Upper lobe of left lung (tissue), 6 donors: ENCODE measurements around the gene USP31. TPM values are rescaled to one million over a fixed set of nuclear protein-coding genes. Genes with fewer than 3 reads are reported as not detected.
A peak's percentile ranks its signal among the peaks of the same experiment; 100 is the strongest.
"Not testable (repeated sequence)": the region's sequence is repeated elsewhere in the genome, so short reads cannot be mapped to it uniquely, and the experiment has no call there.

Source experiments
- ATAC-seq, 2 donors: fragments of 200-7000 bp; cut with Tn5 transposase; one replicate each; pipeline ENCODE4 v1.9.1; 2022; ENCODE audit warnings: mild to moderate bottlenecking in 2 of 2, moderate library complexity in 2 of 2; ENCODE audit not compliant: low FRiP score in 2 of 2
- DNase-seq, 2 donors: peaks; one replicate each; pipeline ENCODE4 v3.0.0-alpha.2; 2019 to 2020
- H3K27ac ChIP-seq, 4 donors: fragments of 200-600 bp; sonication (generic); one replicate each; pipeline ENCODE4 v1.5.1; 2016 to 2019
- H3K27me3 ChIP-seq, 4 donors: fragments of 200-600 bp; sonication (generic); one replicate each; pipeline ENCODE4 v1.5.1; 2017 to 2019
- H3K36me3 ChIP-seq, 4 donors: fragments of 200-600 bp; sonication (generic); one replicate each; pipeline ENCODE4 v1.5.1; 2016 to 2019
- H3K4me1 ChIP-seq, 4 donors: fragments of 200-600 bp; sonication (generic); one replicate each; pipeline ENCODE4 v1.5.1; 2018 to 2019
- H3K4me3 ChIP-seq, 4 donors: fragments of 200-600 bp; sonication (generic); one replicate each; pipeline ENCODE4 v1.5.1; 2017 to 2019; ENCODE audit warnings: mild to moderate bottlenecking in 2 of 4, moderate library complexity in 1 of 4
- H3K9me3 ChIP-seq, 4 donors: fragments of 200-600 bp; sonication (generic); one replicate each; pipeline ENCODE4 v1.5.1; 2018 to 2019
- EP300 ChIP-seq, 4 donors: sonication (generic); formaldehyde crosslinking; IDR thresholded peaks; one replicate each; pipeline ENCODE4 v1.5.1; 2017; ENCODE audit warnings: antibody characterized with exemption in 4 of 4, control low read depth in 2 of 4
- POLR2A ChIP-seq, 4 donors: fragments of 450-650 bp; IDR thresholded peaks; one replicate each; pipeline ENCODE4 v1.5.1; 2016 to 2017; ENCODE audit warnings: antibody characterized with exemption in 4 of 4, mild to moderate bottlenecking in 2 of 4
- POLR2AphosphoS5 ChIP-seq, 2 donors: sonication (generic); formaldehyde crosslinking; IDR thresholded peaks; one replicate each; pipeline ENCODE4 v1.5.1; 2017; ENCODE audit warnings: antibody characterized with exemption in 2 of 2
- WGBS, 2 donors: methylation state at CpG; one replicate each; pipeline ENCODE4 v1.1.5; 2017 to 2018; 5-methylcytosine and 5-hydroxymethylcytosine counted together
- total RNA-seq, 6 donors: library from RNA; depleted of rRNA in 4 of 6; stranded (reverse); fragments of >200 nt in 4 of 6; gene quantifications; one replicate each; pipeline versions ENCODE4 v1.1.0 to v1.2.1, GENCODE V29; 2016 to 2021
- TF ChIP-seq, protein P1 (sequence below), 6 experiments: fragments of 450-650 bp in 4 of 6; fragments of 200-600 bp in 2 of 6; sonication (generic) in 2 of 6; IDR thresholded peaks; one replicate each; pipeline ENCODE4 v1.5.1; 2016 to 2019; ENCODE audit warnings: antibody characterized with exemption in 6 of 6
- donor health status: DM: no; HTN: no; CAD: no; lungs with moderate emphysema.
- donor health status: DM: no; HTN: yes; CAD: no; lungs with severe emphysema.

Gene USP31
- total RNA-seq, 6 donors from 2014 or later: 8.8 to 20.2 (median 15.0) TPM

DNA sequence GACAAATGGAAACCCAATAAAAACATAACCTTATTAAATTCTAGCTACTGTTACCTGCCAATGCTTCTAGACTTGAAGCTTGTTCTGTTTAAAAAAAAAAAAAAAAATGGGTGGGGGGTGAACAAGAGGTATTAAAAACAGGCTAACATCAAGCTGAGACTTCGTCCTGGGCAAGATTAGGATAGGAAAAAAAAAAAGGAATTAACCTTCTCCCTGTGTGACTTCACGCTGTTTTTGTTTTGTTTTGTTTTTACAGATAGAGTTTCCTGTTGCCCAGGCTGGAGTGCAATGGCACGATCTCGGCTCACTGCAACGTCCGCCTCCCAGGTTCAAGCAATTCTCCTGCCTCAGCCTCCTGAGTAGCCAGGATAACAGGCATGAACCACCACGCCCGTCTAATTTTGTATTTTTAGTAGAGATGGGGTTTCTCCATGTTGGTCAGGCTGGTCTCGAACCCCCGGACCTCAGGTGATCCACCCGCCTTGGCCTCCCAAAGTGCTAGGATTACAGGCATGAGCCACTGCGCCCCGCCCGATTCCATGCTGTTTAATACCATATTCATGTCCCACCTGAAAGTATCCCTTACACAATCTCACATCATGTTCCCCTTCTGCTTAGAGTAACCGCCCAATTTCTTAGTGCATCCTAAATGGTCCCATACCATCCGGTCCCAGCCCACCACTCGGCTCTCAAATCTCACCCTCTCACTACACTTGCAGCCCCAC lies 2.2 kb downstream of the USP31 start:
- DNase-seq (no peak), ATAC-seq (no peak)
- Histone ChIP-seq H3K27ac (peak overlapping the region in 3 of 4 donors; percentile 3 to 91 (median 21)), H3K4me1 (peaks cover 12 to 38% (median 28%) of the 10 kb centered on the region in 4 donors), H3K36me3 (no peaks in the 10 kb centered on the region), H3K4me3 (peak overlapping the region in 1 of 4 donors; percentile 67), H3K9me3 (no peaks in the 10 kb centered on the region), H3K27me3 (no peaks in the 10 kb centered on the region)
- WGBS, 2 donors: 71 to 72% methylated on average over 17 of the region's 17 CpGs
- TF ChIP-seq POLR2AphosphoS5 (IDR thresholded peaks at IDR 0.05) (no peak), EP300 (IDR thresholded peaks at IDR 0.05) (no peak), POLR2A (IDR thresholded peaks at IDR 0.05) (no peak)
- TF ChIP-seq, protein P1, sequence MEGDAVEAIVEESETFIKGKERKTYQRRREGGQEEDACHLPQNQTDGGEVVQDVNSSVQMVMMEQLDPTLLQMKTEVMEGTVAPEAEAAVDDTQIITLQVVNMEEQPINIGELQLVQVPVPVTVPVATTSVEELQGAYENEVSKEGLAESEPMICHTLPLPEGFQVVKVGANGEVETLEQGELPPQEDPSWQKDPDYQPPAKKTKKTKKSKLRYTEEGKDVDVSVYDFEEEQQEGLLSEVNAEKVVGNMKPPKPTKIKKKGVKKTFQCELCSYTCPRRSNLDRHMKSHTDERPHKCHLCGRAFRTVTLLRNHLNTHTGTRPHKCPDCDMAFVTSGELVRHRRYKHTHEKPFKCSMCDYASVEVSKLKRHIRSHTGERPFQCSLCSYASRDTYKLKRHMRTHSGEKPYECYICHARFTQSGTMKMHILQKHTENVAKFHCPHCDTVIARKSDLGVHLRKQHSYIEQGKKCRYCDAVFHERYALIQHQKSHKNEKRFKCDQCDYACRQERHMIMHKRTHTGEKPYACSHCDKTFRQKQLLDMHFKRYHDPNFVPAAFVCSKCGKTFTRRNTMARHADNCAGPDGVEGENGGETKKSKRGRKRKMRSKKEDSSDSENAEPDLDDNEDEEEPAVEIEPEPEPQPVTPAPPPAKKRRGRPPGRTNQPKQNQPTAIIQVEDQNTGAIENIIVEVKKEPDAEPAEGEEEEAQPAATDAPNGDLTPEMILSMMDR (IDR thresholded peaks at IDR 0.05): no peak

DNA sequence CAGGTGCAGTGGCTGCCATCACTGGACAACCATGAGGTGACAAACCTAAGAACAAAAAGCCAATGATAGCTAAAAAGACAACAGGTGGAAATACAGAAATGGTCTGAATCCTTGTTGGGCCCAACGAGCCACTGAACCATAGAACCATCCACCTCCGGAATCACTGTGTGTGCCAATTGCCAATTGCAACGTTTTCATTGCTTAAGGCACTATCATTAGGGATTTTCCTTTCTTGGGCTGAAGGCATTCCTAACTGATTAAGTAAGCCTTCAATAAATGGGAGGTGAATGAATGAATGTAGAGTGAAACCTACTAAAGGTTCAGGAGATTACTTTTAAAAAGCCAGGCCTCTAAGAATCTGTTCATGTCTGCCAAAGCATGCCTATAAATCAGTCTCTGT lies 3.6 kb downstream of the USP31 start:
- no peak for DNase-seq
- TF ChIP-seq POLR2A (IDR thresholded peaks at IDR 0.05): no peak
- no peak for TF ChIP-seq EP300 (IDR thresholded peaks at IDR 0.05)
- TF ChIP-seq, protein P1 (IDR thresholded peaks at IDR 0.05): no peak
- no peak for TF ChIP-seq POLR2AphosphoS5 (IDR thresholded peaks at IDR 0.05)
- H3K27me3 ChIP-seq: no peaks in the 10 kb centered on the region
- H3K4me3 ChIP-seq: no peak overlapping the region
- H3K27ac ChIP-seq: peak overlapping the region in 1 of 4 donors; percentile 3
- no peaks in the 10 kb centered on the region for H3K9me3 ChIP-seq
- H3K4me1 ChIP-seq: peaks cover 12 to 43% (median 28%) of the 10 kb centered on the region in 4 donors
- no peaks in the 10 kb centered on the region for H3K36me3 ChIP-seq
- no peak for ATAC-seq
- WGBS, 2 donors: 45 to 54% methylated on average over 3 of the region's 3 CpGs

DNA sequence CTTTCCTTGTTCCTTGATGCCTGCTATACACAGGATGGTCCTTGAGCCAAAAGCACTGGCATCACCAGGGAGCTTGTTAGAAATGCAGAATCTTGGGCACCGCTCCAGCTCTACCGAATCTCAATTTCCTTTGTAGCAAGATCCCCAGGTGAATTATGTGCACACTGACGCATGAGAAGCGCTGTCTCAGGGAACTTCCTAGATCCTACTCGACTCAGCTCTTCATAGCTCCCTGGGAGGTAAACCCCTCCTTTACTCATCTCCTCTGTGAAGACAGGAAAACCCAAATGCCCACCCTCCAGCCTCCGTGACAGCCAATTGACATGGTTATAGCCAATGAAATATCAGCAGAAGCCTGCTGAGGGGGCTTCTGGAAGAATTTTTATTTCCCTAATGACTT lies 4.1 kb downstream of the USP31 start:
- ATAC-seq (no peak), DNase-seq (no peak)
- H3K9me3 ChIP-seq: no peaks in the 10 kb centered on the region
- 61 to 76% methylated on average over 6 of the region's 6 CpGs for WGBS, 2 donors
- TF ChIP-seq POLR2A (IDR thresholded peaks at IDR 0.05) (no peak), POLR2AphosphoS5 (IDR thresholded peaks at IDR 0.05) (no peak), EP300 (IDR thresholded peaks at IDR 0.05) (no peak)
- TF ChIP-seq, protein P1 (IDR thresholded peaks at IDR 0.05): no peak
- H3K27me3 ChIP-seq: no peaks in the 10 kb centered on the region
- H3K4me3 ChIP-seq: no peak overlapping the region
- peaks cover 12 to 47% (median 28%) of the 10 kb centered on the region in 4 donors for H3K4me1 ChIP-seq
- H3K27ac ChIP-seq: no peak overlapping the region
- H3K36me3 ChIP-seq: no peaks in the 10 kb centered on the region

DNA sequence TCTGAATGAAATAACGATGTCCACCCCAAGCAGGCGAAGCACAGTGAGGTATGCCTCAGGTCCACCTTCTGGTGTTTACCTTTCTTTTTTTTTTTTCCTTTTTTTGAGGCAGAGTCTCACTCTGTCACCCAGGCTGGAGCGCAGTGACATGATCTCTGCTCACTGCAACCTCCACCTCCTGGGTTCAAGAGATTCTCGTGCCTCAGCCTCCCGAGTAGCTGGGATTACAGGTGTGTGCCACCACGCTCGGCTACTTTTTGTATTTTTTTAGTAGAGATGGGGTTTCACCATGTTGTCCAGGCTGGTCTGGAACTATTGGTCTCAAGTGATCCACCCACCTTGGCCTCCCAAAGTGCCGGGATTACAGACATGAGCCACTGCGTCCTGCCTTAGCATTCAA lies 4.9 kb downstream of the USP31 start:
- not testable (repeated sequence) for H3K27me3 ChIP-seq, H3K4me3 ChIP-seq, H3K36me3 ChIP-seq, H3K27ac ChIP-seq, ATAC-seq, DNase-seq, H3K9me3 ChIP-seq
- H3K4me1 ChIP-seq: peaks cover 13 to 40% (median 26%) of the 10 kb centered on the region in 4 donors
- WGBS, 2 donors: 96 to 97% methylated on average over 9 of the region's 9 CpGs

DNA sequence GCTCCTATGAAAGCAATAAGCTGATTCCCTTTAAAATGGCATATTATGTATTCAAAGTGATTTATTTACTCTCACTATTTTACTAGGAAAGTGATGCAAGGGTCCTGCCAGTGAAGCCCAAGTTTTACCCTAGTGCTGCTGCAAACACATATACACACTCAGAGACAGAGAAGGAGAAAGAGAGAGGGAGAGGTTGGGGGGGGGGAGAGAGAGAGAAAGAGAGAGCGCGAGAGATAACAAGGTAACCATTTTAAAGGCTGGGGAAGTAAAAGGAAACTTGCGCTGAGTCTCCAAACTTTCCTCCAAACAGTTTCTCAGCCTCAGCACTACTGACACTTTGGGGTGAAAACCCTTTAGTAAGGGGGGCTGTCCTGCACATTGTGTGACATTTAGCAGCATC lies 5.9 kb downstream of the USP31 start:
- Histone ChIP-seq H3K27ac (no peak overlapping the region), H3K4me3 (no peak overlapping the region), H3K36me3 (no peaks in the 10 kb centered on the region), H3K4me1 (peaks cover 12 to 38% (median 25%) of the 10 kb centered on the region in 4 donors), H3K9me3 (no peaks in the 10 kb centered on the region), H3K27me3 (no peaks in the 10 kb centered on the region)
- no peak for TF ChIP-seq EP300 (IDR thresholded peaks at IDR 0.05)
- no peak for TF ChIP-seq POLR2AphosphoS5 (IDR thresholded peaks at IDR 0.05)
- no peak for TF ChIP-seq POLR2A (IDR thresholded peaks at IDR 0.05)
- TF ChIP-seq, protein P1 (IDR thresholded peaks at IDR 0.05): no peak
- DNase-seq (no peak), ATAC-seq (no peak)
- 87 to 91% methylated on average over 3 of the region's 3 CpGs for WGBS, 2 donors
